Kidney epithelial cell (primary cell): ENCODE data around the gene RCAN2. TPM values are rescaled to one million over a fixed set of nuclear protein-coding genes. Genes with fewer than 3 reads are reported as not detected.

Source experiments
- DNase-seq: peaks from one replicate; pipeline ENCODE4 v3.0.0-alpha.2; 2010; ENCODE audit warnings: low read depth
- H3K27me3 ChIP-seq: 2 replicates; pipeline ENCODE4 v1.6.0; 2011; ENCODE audit warnings: low read length; ENCODE audit not compliant: control insufficient read depth, insufficient read depth
- H3K36me3 ChIP-seq: 2 replicates; pipeline ENCODE4 v1.5.1; 2011; ENCODE audit warnings: low read length; ENCODE audit not compliant: control insufficient read depth, insufficient read depth
- H3K4me3 ChIP-seq: 2 replicates; pipeline ENCODE4 v1.5.1; 2011; ENCODE audit warnings: low read depth, mild to moderate bottlenecking, control low read depth, low read length
- total RNA-seq: library from RNA; depleted of rRNA; stranded (reverse); fragments of >200 nt; gene quantifications from 2 replicates; pipeline ENCODE4 v1.2.3, GENCODE V29; 2015
- TF ChIP-seq, protein P1 (sequence below): IDR thresholded peaks from 2 replicates; pipeline ENCODE4 v1.5.1; 2011; ENCODE audit warnings: mild to moderate bottlenecking, moderate library complexity, low read length, control low read depth, inconsistent platforms; ENCODE audit not compliant: insufficient read depth, poor library complexity, severe bottlenecking

Gene RCAN2
- total RNA-seq, 1 donor from 2014 or later = 6.2 TPM

DNA sequence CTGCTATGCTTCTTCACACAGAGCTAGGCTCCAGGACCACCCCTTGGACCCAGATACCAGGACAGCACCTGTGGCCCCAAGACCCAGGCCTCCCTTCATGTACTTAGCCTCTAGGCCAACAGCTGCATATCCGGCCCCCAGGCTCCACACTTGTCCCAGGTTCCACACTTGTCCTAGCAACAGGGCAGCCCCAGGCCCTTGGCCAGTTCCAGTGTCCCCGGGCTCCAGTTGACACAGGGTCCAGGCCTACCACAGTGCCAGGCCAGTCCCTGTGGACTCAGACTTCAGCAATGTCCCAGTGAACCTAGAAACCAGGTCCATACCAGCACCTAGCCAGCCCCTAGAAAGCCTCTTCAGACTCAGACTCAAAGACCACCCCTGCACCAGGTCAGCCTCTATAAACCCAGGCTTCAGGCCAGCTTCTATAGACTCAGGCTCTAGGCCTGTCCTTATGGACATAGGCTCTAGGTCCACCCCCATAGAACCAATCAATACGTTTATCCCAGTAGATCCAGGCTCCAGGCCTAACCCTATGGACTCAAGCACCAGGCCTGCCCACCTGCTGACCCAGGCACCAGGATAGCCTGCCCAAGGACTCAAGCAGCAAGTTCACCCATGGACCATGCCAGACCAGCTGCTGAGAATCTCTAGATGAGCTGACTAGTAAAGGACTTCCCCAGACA lies 46.3 kb downstream of the RCAN2 start:
- TF ChIP-seq, protein P1, sequence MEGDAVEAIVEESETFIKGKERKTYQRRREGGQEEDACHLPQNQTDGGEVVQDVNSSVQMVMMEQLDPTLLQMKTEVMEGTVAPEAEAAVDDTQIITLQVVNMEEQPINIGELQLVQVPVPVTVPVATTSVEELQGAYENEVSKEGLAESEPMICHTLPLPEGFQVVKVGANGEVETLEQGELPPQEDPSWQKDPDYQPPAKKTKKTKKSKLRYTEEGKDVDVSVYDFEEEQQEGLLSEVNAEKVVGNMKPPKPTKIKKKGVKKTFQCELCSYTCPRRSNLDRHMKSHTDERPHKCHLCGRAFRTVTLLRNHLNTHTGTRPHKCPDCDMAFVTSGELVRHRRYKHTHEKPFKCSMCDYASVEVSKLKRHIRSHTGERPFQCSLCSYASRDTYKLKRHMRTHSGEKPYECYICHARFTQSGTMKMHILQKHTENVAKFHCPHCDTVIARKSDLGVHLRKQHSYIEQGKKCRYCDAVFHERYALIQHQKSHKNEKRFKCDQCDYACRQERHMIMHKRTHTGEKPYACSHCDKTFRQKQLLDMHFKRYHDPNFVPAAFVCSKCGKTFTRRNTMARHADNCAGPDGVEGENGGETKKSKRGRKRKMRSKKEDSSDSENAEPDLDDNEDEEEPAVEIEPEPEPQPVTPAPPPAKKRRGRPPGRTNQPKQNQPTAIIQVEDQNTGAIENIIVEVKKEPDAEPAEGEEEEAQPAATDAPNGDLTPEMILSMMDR = no peak
- Histone ChIP-seq H3K36me3 (no peaks in the 10 kb centered on the region), H3K4me3 (no peak overlapping the region), H3K27me3 (no peaks in the 10 kb centered on the region)
- DNase-seq = no peak

DNA sequence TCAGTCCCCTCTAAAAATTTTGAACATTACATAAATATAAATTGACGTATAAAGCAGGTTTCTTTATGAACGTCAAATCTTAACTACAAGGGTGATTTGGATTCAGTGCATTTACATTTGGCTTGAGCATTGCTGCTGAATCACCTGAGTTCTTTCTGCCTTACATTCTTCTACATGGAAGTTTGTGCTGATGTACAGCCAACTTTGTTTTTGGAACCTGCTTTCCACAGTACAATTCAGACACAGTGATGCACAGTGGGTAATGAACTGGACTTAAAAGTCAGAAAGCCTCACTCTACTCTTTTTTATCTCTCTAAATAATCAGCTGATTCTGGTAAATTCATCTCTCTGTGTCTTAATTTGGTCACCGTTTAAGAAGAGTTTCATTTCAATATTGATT lies 47.6 kb downstream of the RCAN2 start:
- H3K4me3 ChIP-seq = no peak overlapping the region
- H3K27me3 ChIP-seq = no peaks in the 10 kb centered on the region
- no peaks in the 10 kb centered on the region for H3K36me3 ChIP-seq
- TF ChIP-seq, protein P1 = no peak
- DNase-seq = no peak

- no peaks in the 10 kb centered on the region for H3K27me3 ChIP-seq
- H3K36me3 ChIP-seq = no peaks in the 10 kb centered on the region
- H3K4me3 ChIP-seq = no peak overlapping the region
- TF ChIP-seq, protein P1 = no peak
- DNase-seq = no peak
Measured at GRCh38 chr6:46440641-46441040, 50.6 kb downstream of the RCAN2 start.

- H3K4me3 ChIP-seq = no peak overlapping the region
- no peak for DNase-seq
- TF ChIP-seq, protein P1 = no peak
Measured at GRCh38 chr6:46440141-46440540, 51.1 kb downstream of the RCAN2 start.

GRCh38 chr6:46438245-46438644 lies 53.0 kb downstream of the RCAN2 start:
- Histone ChIP-seq H3K4me3 (no peak overlapping the region), H3K27me3 (no peaks in the 10 kb centered on the region), H3K36me3 (no peaks in the 10 kb centered on the region)
- no peak for DNase-seq
- TF ChIP-seq, protein P1 = no peak

More at GRCh38 chr6:46440141-46440540, 51.1 kb downstream of the RCAN2 start:
- H3K27me3 ChIP-seq = no peaks in the 10 kb centered on the region
- H3K36me3 ChIP-seq = no peaks in the 10 kb centered on the region

- Histone ChIP-seq H3K36me3 (no peaks in the 10 kb centered on the region), H3K27me3 (no peaks in the 10 kb centered on the region), H3K4me3 (no peak overlapping the region)
- no peak for DNase-seq
- TF ChIP-seq, protein P1 = no peak
Measured at GRCh38 chr6:46437671-46438221, 53.5 kb downstream of the RCAN2 start.
